ENCODE data around the gene SAP30L. TPM values are rescaled to one million over a fixed set of nuclear protein-coding genes. Genes with fewer than 3 reads are reported as not detected.

The SAP30L gene
- polyA plus RNA-seq, 1 donor (not counting 4 experiments of a cell fraction or from before 2014, with no cell fraction given) = 42.1 TPM

GRCh38 chr5:154430961-154431630 is 14.7 kb upstream of the SAP30L start:
- peaks cover 0 to 1% of the 10 kb centered on the region in 2 experiments for H3K36me3 ChIP-seq (ENCODE audit: control insufficient read depth in 2 of 2, extremely low read depth in 1 of 2, insufficient read depth in 2 of 2, low read length in 2 of 2)
- H3K9me1 ChIP-seq (ENCODE audit: control insufficient read depth, extremely low read depth, insufficient read depth, low read length) = no peaks in the 10 kb centered on the region
- no peaks in the 10 kb centered on the region for H3K79me2 ChIP-seq (ENCODE audit: control insufficient read depth, insufficient read depth, low read length)
- H2AFZ ChIP-seq (ENCODE audit: control insufficient read depth, low read length) = no peak overlapping the region
- H3K9me3 ChIP-seq (ENCODE audit: control insufficient read depth, low read depth, low read length) = no peaks in the 10 kb centered on the region
- no peaks in the 10 kb centered on the region for H3K27me3 ChIP-seq (ENCODE audit: control insufficient read depth, extremely low read depth, insufficient read depth, low read length)
- no peaks in the 10 kb centered on the region for H3K4me1 ChIP-seq (ENCODE audit: control insufficient read depth, extremely low read depth, insufficient read depth, low read length)
- DNase-seq (ENCODE audit: low read depth, low spot score) (no peak), FAIRE-seq (no peak)
- TF ChIP-seq CTCF (optimal IDR thresholded peaks at IDR 0.05 in 1 of 3, IDR thresholded peaks at IDR 0.05 in 1 of 3, conservative IDR thresholded peaks at IDR 0.05 in 1 of 3; ENCODE audit: extremely low read depth in 1 of 3, insufficient read depth in 2 of 3, low read length in 3 of 3) (no peak), EZH2 (IDR thresholded peaks at IDR 0.05; ENCODE audit: low read length) (no peak)
- H3K27ac ChIP-seq (ENCODE audit: control insufficient read depth, insufficient read depth, low read length) = no peak overlapping the region
- H4K20me1 ChIP-seq (ENCODE audit: control insufficient read depth, extremely low read depth, insufficient read depth, low read length) = no peaks in the 10 kb centered on the region
- no peak overlapping the region for H3K4me2 ChIP-seq (ENCODE audit: control insufficient read depth, extremely low read depth, insufficient read depth, low read depth, low read length)
- no peak overlapping the region for H3K4me3 ChIP-seq (ENCODE audit: control insufficient read depth in 2 of 3, extremely low read depth in 1 of 3, insufficient read depth in 2 of 3, low read depth in 1 of 3, low read length in 3 of 3)
- H3K9ac ChIP-seq (ENCODE audit: control insufficient read depth, extremely low read depth, insufficient read depth, low read length) = no peak overlapping the region
- dilution Hi-C loops (cut with MboI; ENCODE audit: extremely low pct_ligation_motif_present, low sequenced_read_pairs) = no loop called here

GRCh38 chr5:154435226-154435625 is 10.6 kb upstream of the SAP30L start:
- no peak for FAIRE-seq
- Histone ChIP-seq H3K27me3 (ENCODE audit: control insufficient read depth, extremely low read depth, insufficient read depth, low read length) (no peaks in the 10 kb centered on the region), H3K4me3 (ENCODE audit: control insufficient read depth in 2 of 3, extremely low read depth in 1 of 3, insufficient read depth in 2 of 3, low read depth in 1 of 3, low read length in 3 of 3) (no peak overlapping the region), H2AFZ (ENCODE audit: control insufficient read depth, low read length) (no peak overlapping the region), H3K27ac (ENCODE audit: control insufficient read depth, insufficient read depth, low read length) (no peak overlapping the region), H3K9me3 (ENCODE audit: control insufficient read depth, low read depth, low read length) (no peaks in the 10 kb centered on the region), H3K4me1 (ENCODE audit: control insufficient read depth, extremely low read depth, insufficient read depth, low read length) (no peaks in the 10 kb centered on the region), H3K36me3 (ENCODE audit: control insufficient read depth in 2 of 2, extremely low read depth in 1 of 2, insufficient read depth in 2 of 2, low read length in 2 of 2) (peaks cover 5 to 9% of the 10 kb centered on the region in 2 experiments), H3K9me1 (ENCODE audit: control insufficient read depth, extremely low read depth, insufficient read depth, low read length) (no peaks in the 10 kb centered on the region), H3K9ac (ENCODE audit: control insufficient read depth, extremely low read depth, insufficient read depth, low read length) (no peak overlapping the region), H4K20me1 (ENCODE audit: control insufficient read depth, extremely low read depth, insufficient read depth, low read length) (no peaks in the 10 kb centered on the region), H3K4me2 (ENCODE audit: control insufficient read depth, extremely low read depth, insufficient read depth, low read depth, low read length) (no peak overlapping the region), H3K79me2 (ENCODE audit: control insufficient read depth, insufficient read depth, low read length) (no peaks in the 10 kb centered on the region)
- TF ChIP-seq EZH2 (IDR thresholded peaks at IDR 0.05; ENCODE audit: low read length) = no peak
- TF ChIP-seq CTCF (optimal IDR thresholded peaks at IDR 0.05 in 1 of 3, IDR thresholded peaks at IDR 0.05 in 1 of 3, conservative IDR thresholded peaks at IDR 0.05 in 1 of 3; ENCODE audit: extremely low read depth in 1 of 3, insufficient read depth in 2 of 3, low read length in 3 of 3) = no peak
- no peak for DNase-seq (ENCODE audit: low read depth, low spot score)
- dilution Hi-C loops (cut with MboI; ENCODE audit: extremely low pct_ligation_motif_present, low sequenced_read_pairs) = no loop called here

All from keratinocyte (primary cell).